ENCODE data around the gene SGSM1.
A peak's percentile ranks its signal among the peaks of the same experiment; 100 is the strongest.

Gene SGSM1

GRCh38 chr22:24809331-24809730 is 3.3 kb downstream of the SGSM1 start:
- TF ChIP-seq ZFX (IDR thresholded peaks at IDR 0.05; ENCODE audit: borderline replicate concordance) (no peak), CTCF (IDR thresholded peaks at IDR 0.05) (no peak)
- no peak overlapping the region for H3K27ac ChIP-seq

DNA sequence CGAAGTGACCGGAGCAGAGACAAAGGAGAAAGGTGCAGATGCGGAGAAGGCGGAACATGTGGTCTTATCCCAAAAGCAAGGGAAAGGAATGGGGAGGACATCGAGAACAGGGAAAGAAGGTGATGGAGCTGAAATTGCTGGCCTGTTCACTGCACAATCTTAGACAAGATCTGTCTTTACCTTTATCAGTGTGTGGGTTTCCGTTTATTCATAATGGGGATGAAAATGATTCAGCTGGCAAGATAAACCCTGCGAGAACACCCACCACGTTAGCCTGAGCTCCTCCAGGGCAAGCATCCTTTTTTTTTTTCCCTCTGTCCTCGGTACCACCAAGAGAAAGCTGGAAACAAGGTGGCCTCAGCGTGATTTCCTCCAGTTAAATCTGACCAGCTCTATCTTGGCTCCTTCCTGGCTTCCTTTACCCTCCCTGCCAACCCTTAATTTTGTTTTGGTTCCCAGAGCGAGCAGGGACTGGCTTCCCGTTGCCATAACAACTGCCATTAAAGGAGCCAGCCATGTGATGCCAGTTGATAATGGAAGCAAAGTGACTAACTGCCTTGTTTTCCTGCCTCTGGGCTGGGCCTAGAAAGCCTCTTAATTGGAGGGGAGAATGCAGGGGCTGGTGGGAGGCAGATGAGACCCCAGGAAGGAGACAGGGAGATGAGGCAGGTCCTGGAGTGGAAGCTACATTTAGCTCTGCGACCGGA is 4.2 kb downstream of the SGSM1 start:
- TF ChIP-seq ZFX (IDR thresholded peaks at IDR 0.05; ENCODE audit: borderline replicate concordance) (no peak), CTCF (IDR thresholded peaks at IDR 0.05) (no peak)
- no peak overlapping the region for H3K27ac ChIP-seq

- no peak overlapping the region for H3K27ac ChIP-seq
Measured at GRCh38 chr22:24812950-24813775, 7.2 kb downstream of the SGSM1 start.

GRCh38 chr22:24813861-24814770 is 8.1 kb downstream of the SGSM1 start:
- H3K27ac ChIP-seq: no peak overlapping the region
- TF ChIP-seq CTCF (IDR thresholded peaks at IDR 0.05) (no peak), ZFX (IDR thresholded peaks at IDR 0.05; ENCODE audit: borderline replicate concordance) (no peak)

More at GRCh38 chr22:24812950-24813775, 7.2 kb downstream of the SGSM1 start:
- TF ChIP-seq CTCF (IDR thresholded peaks at IDR 0.05) (no peak), ZFX (IDR thresholded peaks at IDR 0.05; ENCODE audit: borderline replicate concordance) (no peak)

- no peak overlapping the region for H3K27ac ChIP-seq
- no peak for TF ChIP-seq CTCF (IDR thresholded peaks at IDR 0.05)
- TF ChIP-seq ZFX (IDR thresholded peaks at IDR 0.05; ENCODE audit: borderline replicate concordance): no peak
Measured at GRCh38 chr22:24816806-24817205, 10.8 kb downstream of the SGSM1 start.

- H3K27ac ChIP-seq: peak overlapping the region; percentile 73
- TF ChIP-seq ZFX (IDR thresholded peaks at IDR 0.05; ENCODE audit: borderline replicate concordance) (no peak), CTCF (IDR thresholded peaks at IDR 0.05) (no peak)
Measured at GRCh38 chr22:24819487-24819886, 13.5 kb downstream of the SGSM1 start.
